ENCODE results near the gene BPI.

DNA sequence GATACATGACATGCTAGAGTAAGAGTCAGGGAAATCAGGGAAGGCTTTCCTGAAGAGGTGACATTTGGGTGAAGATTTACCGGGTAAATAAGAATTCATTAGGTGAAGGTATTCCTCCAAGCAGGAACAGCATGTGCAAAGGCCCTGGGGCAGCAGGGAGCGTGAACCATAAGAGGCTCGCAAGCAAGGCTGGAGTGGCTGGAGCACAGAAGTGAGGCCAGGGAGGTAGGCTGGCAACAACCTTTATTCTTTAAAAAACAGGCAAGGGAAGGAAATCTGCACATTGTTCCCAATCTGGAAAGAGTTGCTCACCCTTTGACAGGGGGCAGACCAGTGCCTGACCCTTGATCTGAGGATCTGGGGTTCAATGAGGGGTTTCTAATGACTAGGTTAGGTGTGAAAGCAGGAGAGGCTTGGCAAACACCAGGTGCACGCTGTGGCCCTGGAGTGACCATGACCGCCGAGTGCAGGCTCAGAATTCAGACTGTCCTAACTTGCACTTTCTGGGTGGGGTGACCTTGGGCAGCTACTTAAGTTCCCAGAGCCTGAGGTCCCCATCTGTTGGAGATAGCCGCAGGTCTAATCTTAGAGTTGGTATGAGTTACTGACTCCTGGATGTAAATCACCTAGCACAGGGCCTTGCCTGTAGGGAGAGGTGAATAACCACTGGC lies 45.3 kb upstream of the BPI start:
- no peak for TF ChIP-seq POLR2A (IDR thresholded peaks at IDR 0.05; ENCODE audit: extremely low read depth, insufficient read length)
- TF ChIP-seq, protein P1, sequence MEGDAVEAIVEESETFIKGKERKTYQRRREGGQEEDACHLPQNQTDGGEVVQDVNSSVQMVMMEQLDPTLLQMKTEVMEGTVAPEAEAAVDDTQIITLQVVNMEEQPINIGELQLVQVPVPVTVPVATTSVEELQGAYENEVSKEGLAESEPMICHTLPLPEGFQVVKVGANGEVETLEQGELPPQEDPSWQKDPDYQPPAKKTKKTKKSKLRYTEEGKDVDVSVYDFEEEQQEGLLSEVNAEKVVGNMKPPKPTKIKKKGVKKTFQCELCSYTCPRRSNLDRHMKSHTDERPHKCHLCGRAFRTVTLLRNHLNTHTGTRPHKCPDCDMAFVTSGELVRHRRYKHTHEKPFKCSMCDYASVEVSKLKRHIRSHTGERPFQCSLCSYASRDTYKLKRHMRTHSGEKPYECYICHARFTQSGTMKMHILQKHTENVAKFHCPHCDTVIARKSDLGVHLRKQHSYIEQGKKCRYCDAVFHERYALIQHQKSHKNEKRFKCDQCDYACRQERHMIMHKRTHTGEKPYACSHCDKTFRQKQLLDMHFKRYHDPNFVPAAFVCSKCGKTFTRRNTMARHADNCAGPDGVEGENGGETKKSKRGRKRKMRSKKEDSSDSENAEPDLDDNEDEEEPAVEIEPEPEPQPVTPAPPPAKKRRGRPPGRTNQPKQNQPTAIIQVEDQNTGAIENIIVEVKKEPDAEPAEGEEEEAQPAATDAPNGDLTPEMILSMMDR (IDR thresholded peaks at IDR 0.05; ENCODE audit: low read depth, low read length) = no peak
